LoVo (cell line): ENCODE results near the gene SNX25.
"Not testable (repeated sequence)": the region's sequence is repeated elsewhere in the genome, so short reads cannot be mapped to it uniquely, and the experiment has no call there.

ENCODE experiments used
- DNase-seq: peaks from one replicate; pipeline ENCODE4 v3.0.0-alpha.2; 2016; ENCODE audit warnings: low spot score

Gene SNX25

GRCh38 chr4:185205073-185205472 lies 4.3 kb upstream of the SNX25 start:
- not testable (repeated sequence) for DNase-seq

DNA sequence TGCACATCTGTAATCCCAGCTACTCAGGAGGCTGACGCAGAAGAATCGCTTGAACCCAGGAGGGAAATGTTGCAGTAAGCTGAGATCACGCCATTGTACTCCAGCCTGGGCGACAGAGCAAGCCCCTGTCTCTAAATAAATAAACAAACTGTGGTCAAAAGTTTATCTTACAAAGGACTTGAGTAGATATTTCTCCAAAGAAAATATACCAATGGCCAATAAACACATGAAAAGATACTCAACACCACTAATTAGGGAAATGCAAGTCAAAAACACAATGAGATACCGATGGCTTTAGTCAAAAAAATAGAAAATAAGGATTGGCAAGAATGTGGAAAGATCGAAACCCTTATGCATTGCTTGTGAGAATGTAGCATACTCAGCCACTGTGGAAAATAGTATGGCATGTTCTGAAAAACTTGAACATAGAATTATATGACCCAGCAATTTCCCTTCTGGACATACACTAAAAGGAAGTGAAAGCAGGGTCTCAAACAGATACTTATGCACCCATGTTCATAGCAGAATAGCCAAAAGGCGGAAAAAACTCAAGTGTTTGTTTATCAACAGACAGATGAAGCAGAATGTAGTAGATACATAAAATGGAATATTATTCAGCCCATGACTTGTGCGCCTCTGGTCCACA lies 3.6 kb upstream of the SNX25 start:
- no peak for DNase-seq

DNA sequence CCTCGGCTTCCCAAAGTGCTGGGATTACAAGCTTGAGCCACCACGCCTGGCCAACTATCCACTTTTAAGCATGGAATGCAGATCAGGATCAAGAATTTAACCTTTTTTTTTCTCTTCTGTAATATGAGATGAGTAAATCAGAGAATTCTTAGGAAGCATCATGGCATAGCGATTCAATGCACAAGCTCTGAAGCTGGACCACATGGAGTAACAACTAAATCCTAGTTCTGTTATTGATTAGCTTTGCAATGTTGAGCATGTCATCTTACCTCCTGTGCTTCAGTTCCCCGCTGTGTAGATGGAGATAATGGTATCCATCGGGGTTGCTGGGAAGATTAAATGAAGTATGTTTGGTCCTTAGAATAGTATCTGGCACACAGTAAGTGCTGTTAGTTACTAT lies 1.9 kb upstream of the SNX25 start:
- no peak for DNase-seq

- DNase-seq: not testable (repeated sequence)
These were observed 379 bp downstream of the SNX25 start for GRCh38 chr4:185209852-185210101.

- peak; percentile 26 for DNase-seq
These were observed 944 bp downstream of the SNX25 start for GRCh38 chr4:185210102-185210981.

- no peak for DNase-seq
These were observed 1.6 kb downstream of the SNX25 start for GRCh38 chr4:185211035-185211434.

DNA sequence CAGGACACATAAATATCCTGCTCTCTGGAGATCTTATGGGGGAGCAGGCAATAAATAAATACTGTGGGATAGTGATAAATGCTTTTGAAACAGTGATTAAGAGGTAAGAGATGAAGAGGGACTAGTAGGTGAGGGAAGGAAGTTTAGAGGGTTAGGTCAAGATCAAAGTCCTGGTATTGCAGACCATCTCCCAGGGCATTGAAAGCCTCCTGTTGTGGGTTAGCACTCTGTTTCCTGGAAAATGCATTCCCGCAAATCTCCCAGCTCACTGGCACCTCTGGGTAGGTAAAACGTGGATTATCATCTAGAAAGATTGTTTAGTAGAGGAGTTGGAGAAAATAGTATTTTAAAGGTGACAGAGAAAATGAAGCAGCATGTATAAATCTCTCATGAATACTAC lies 2.2 kb downstream of the SNX25 start:
- DNase-seq: no peak

GRCh38 chr4:185212581-185212980 lies 3.2 kb downstream of the SNX25 start:
- no peak for DNase-seq

- no peak for DNase-seq
These were observed 4.5 kb downstream of the SNX25 start for GRCh38 chr4:185213877-185214276.

GRCh38 chr4:185215261-185215660 lies 5.9 kb downstream of the SNX25 start:
- DNase-seq: no peak

GRCh38 chr4:185217408-185217975 lies 8.1 kb downstream of the SNX25 start:
- DNase-seq: no peak

DNA sequence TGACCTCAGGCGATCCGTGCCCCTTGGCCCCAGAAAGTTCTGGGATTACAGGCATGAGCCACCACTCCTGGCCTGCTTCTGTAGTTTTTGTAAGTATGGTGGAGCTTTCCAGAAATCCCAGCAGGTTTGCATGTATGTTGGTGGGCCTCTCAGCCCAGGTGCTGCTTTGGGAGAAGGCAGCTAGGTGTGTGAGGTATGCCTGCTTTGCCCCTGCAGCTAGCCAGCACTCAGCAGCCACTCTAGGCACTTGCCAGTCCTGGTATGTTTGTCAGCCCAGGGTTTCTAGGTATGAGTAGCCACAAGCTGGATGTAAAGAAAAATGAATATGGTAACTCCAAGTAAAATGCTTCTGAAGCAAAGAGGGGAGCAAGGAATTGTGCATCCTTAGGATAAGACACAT lies 8.9 kb downstream of the SNX25 start:
- DNase-seq: no peak

GRCh38 chr4:185219551-185220344 lies 10.3 kb downstream of the SNX25 start:
- no peak for DNase-seq

GRCh38 chr4:185221491-185221890 lies 12.1 kb downstream of the SNX25 start:
- DNase-seq: no peak

DNA sequence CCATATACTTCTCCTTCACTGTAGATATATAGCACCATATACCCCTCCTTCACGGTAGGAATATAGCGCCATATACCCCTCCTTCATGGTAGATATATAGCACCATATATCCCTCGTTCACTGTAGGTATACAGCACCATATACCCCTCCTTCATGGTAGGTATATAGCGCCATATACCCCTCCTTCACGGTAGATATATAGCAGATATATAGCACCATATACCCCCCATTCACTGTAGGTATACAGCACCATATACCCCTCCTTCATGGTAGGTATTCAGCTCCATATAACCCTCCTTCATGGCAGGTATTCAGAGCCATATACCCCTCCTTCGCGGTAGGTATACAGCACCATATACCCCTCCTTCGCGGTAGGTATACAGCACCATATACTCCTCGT lies 12.5 kb downstream of the SNX25 start:
- no peak for DNase-seq

DNA sequence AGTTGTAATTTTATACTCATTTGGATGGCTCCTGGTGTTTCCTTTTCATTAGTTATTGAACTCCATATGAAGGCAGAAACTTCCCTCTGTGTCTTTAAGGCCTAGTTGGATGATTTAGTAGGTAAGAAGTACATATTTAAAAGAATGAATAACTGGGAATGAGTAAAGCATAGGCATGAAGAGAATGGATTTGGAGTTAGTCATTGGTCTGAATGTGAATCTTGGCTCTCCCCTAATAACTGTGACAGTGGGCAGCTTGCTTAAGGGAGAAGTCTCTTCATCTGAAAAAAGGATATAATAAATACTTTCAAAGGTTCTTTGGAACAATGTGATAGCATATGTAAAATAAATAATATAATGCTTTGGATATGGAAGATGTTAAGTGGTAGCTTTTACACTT lies 13.2 kb downstream of the SNX25 start:
- no peak for DNase-seq

- no peak for DNase-seq
These were observed 15.2 kb downstream of the SNX25 start for GRCh38 chr4:185224597-185224996.

- no peak for DNase-seq
These were observed 16.5 kb downstream of the SNX25 start for GRCh38 chr4:185225940-185226339.

DNA sequence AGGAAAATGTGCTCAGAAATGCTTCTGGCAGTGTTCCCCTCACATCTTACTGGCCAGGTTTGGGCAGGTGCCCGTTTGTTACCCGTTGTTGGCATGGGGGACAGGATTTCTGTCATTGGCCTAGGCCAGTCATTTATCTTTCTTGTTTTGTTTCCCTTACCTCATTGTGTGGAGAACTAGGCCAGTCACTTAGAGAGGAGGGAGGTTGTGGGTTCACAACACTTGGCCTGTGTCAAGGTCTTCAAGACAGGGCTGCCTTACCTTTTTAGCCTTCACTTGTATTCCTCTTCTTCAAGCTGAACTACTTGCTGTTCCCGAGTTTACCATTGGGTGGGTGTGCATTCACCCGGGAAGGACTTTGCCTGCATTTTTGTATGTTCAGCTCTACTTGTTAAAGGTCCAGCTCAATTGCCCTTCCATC lies 17.7 kb downstream of the SNX25 start:
- DNase-seq: no peak

DNA sequence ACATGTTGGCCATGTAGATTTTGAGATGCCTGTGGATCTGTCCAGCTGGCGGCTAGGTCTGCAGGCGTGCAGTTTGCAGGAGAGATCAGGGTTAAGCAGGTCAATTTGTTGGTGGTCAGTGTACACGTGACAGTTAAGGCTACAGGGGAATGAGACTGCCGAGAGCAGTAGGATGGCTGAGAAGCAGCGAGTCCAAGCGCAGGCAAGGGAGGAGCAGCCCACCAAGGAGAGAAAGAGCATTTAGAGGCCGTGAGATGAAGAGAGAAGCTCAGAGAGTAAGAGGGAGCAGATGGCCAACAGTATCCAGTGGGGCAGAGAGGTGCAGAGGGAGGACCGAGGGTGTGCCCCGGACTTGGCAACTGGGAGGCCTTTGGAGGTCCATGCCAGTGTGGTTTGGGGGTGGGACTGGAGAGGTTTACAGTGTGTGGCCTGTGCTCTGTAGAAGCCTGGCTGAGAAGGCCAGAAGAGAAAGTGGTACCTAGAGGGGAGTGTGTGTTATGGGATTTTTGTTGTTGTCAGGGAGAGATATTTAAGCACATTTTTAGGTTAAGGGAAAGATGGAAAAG lies 18.4 kb downstream of the SNX25 start:
- DNase-seq: no peak

- peak; percentile 47 for DNase-seq
These were observed 19.8 kb downstream of the SNX25 start for GRCh38 chr4:185229021-185229818.

DNA sequence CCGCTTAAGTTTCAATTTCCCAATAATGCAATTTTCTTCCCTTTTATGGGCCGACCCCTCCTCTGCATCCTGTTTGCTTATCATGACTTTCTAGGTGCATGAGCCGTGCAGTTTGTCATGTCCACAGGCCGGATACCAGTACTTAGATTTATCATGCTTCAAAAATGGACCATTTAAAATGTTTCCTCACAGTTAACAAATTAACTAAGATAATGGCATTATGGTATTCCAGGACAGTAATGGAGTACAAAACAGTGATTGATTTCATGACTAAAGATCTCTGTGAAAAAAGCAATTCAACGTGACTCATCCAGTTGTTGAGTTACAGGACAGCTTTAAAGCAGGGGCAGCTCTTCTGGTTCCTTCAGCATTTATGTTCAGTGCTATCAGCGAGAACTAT lies 23.0 kb downstream of the SNX25 start:
- no peak for DNase-seq
